Measurements from ENCODE around the gene CCDC40.

Gene CCDC40

DNA sequence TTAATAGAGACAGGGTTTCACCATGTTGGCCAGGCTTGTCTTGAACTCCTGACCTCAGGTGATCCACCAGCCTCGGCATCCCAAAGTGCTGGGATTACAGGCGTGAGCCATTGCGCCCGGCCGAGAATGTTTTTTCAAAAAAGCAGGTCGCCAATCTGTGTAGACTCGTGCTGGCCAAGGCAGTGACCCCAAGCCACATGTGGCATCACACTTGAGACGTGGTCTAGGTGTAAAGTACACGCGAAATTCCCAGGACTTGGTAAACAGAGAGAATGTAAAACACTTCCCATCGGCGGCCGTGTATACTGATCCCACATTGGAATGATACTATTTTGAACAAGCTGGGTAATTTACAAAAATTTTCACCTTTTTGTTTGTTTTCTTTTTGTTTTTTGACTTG lies 41.8 kb upstream of the CCDC40 start:
- no peak overlapping the region for H3K27ac Mint-ChIP-seq
- no peaks in the 10 kb centered on the region for H3K36me3 Mint-ChIP-seq (ENCODE audit: low read depth)
- H3K9me3 Mint-ChIP-seq = no peaks in the 10 kb centered on the region
- ATAC-seq (no peak), DNase-seq (no peak)
- H3K4me3 Mint-ChIP-seq = no peak overlapping the region
- H3K4me1 Mint-ChIP-seq = peaks cover 68% of the 10 kb centered on the region
- no peaks in the 10 kb centered on the region for H3K27me3 Mint-ChIP-seq

GRCh38 chr17:79995696-79996095 lies 40.7 kb upstream of the CCDC40 start:
- H3K4me1 Mint-ChIP-seq = peaks cover 67% of the 10 kb centered on the region
- H3K4me3 Mint-ChIP-seq = no peak overlapping the region
- H3K36me3 Mint-ChIP-seq (ENCODE audit: low read depth) = no peaks in the 10 kb centered on the region
- H3K27me3 Mint-ChIP-seq = no peaks in the 10 kb centered on the region
- ATAC-seq = no peak
- DNase-seq = no peak
- H3K9me3 Mint-ChIP-seq = no peaks in the 10 kb centered on the region
- no peak overlapping the region for H3K27ac Mint-ChIP-seq

- ATAC-seq (no peak), DNase-seq (no peak)
- Mint-ChIP-seq H3K4me1 (peaks cover 61% of the 10 kb centered on the region), H3K27me3 (no peaks in the 10 kb centered on the region), H3K9me3 (no peaks in the 10 kb centered on the region), H3K36me3 (ENCODE audit: low read depth) (no peaks in the 10 kb centered on the region), H3K4me3 (no peak overlapping the region), H3K27ac (peak overlapping the region; percentile 95)
Observed at GRCh38 chr17:79996291-79996690, 40.2 kb upstream of the CCDC40 start.

DNA sequence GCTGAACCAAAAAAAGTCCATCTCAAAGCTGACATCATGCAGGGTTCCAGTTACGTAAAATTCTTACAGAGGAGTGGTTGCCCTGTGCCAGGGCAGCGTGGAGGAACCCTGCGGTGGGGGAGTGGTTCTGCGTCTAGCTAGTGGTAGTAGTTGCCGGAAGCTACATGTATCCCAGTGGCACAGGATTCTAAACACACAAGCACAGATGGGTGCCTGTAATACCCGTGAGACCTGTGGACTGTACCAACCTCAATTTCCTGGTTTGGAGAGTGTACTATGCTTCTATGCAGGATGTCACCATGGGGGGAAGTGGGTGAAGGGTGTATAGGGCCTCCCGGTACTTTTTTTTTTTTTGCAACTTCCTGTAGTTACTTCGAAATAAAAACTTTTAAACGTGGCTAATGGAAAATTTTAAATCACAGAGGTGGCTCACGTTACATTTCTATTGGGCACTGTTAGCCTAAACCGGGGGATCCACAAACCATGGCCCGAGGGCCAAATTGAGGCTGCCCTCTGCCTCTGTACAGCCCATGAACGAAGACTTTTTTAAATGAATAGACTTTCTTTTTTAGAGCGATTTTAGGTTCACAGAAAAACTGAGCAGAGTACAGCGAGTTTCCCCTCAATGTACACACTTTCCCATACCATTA lies 39.3 kb upstream of the CCDC40 start:
- ATAC-seq (peak; percentile 91), DNase-seq (peak; percentile 69)
- no peaks in the 10 kb centered on the region for H3K9me3 Mint-ChIP-seq
- H3K4me3 Mint-ChIP-seq = peak overlapping the region; percentile 70
- H3K27me3 Mint-ChIP-seq = no peaks in the 10 kb centered on the region
- peaks cover 59% of the 10 kb centered on the region for H3K4me1 Mint-ChIP-seq
- H3K36me3 Mint-ChIP-seq (ENCODE audit: low read depth) = no peaks in the 10 kb centered on the region
- H3K27ac Mint-ChIP-seq = peak overlapping the region; percentile 95

DNA sequence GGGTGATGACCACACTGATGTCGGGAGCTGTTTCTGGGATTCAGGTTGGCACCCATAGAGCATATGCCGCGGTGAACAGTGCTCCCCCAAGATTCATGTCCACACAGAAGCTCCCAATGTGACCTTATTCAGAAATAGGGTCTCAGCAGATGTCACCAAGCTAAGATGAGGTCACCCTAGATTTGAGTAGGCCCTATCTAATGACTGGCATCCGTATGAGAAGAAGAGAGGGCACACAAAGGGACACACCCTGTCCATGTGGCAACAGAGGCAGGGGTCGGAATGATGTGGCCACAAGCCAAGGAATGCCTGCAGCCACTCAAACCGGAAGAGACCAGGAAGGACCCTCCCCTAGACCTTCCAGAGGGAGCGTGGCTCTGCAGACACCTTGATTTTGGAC lies 36.3 kb upstream of the CCDC40 start:
- H3K27me3 Mint-ChIP-seq = no peaks in the 10 kb centered on the region
- H3K27ac Mint-ChIP-seq = no peak overlapping the region
- DNase-seq (no peak), ATAC-seq (no peak)
- H3K4me3 Mint-ChIP-seq = no peak overlapping the region
- H3K36me3 Mint-ChIP-seq (ENCODE audit: low read depth) = no peaks in the 10 kb centered on the region
- H3K4me1 Mint-ChIP-seq = peaks cover 33% of the 10 kb centered on the region
- H3K9me3 Mint-ChIP-seq = no peaks in the 10 kb centered on the region

DNA sequence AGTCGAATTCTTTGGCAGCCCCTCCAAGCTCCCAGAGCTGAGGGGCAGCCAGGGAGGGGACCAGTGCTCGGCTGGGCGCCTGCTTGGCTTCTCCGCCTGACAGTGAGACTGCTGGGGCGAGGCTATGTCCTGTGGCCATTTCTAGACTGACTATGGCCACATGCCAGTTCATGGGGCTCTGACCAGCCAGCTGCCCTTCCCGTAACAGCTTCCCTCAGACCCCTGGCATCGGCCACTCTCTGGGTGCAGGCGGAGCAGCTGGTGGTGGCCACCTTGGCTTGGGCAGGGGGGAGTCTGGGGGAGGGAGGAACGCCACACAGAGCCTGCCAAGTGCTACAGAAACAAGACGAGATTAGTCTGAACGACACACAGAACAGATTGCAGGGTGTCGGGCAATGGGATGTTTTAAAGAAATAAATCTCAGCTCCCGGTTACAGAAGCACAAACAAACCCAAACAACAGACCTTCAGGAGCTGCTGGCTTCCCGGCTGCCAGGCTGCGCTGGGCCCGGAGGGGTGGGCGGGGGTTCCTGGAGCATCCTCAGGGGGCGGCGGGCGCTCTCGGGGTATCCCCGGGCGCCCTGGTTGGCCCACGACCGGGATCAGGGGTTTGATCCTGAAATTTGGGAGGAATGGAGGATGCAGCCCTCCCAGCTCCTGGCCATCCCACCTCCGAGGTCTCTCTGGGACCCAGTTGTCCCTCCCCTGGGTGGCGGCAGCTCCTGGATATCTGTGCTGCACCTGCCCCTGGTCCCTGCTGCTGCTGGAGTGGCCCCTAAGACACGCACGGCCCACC lies 35.3 kb upstream of the CCDC40 start:
- Mint-ChIP-seq H3K27me3 (no peaks in the 10 kb centered on the region), H3K36me3 (ENCODE audit: low read depth) (no peaks in the 10 kb centered on the region), H3K4me3 (no peak overlapping the region), H3K9me3 (no peaks in the 10 kb centered on the region), H3K27ac (no peak overlapping the region), H3K4me1 (peaks cover 28% of the 10 kb centered on the region)
- DNase-seq (no peak), ATAC-seq (no peak)

DNA sequence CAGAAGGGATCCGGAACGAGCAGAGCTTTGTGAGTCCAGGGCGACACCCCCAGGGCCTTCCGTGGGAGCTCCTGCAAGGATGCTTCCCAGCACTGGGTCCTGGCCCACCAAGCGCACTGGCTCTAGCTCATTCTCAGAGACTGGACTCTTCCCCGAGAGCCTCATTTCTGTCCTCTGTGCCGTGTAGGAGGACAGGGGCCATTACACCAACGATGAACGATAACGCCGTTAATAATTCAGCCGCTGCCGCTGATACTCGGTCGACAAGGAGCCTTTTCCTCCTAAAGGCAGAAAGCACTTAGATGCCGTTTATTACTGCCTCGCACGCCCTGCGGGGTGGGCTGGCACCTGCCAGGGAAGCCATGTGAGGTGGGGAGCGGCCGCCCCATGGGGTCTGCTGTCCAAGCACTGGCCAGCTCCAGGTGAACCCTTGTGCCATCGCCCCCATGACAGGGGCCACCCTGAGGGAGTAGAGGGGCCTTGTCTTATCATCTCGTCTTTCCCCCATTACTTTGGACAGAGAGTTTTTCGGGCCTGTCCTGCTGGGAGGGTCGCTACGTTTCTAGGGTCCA lies 34.3 kb upstream of the CCDC40 start:
- Mint-ChIP-seq H3K9me3 (no peaks in the 10 kb centered on the region), H3K27me3 (no peaks in the 10 kb centered on the region), H3K4me3 (no peak overlapping the region), H3K4me1 (peaks cover 18% of the 10 kb centered on the region), H3K27ac (no peak overlapping the region), H3K36me3 (ENCODE audit: low read depth) (no peaks in the 10 kb centered on the region)
- no peak for DNase-seq
- no peak for ATAC-seq

DNA sequence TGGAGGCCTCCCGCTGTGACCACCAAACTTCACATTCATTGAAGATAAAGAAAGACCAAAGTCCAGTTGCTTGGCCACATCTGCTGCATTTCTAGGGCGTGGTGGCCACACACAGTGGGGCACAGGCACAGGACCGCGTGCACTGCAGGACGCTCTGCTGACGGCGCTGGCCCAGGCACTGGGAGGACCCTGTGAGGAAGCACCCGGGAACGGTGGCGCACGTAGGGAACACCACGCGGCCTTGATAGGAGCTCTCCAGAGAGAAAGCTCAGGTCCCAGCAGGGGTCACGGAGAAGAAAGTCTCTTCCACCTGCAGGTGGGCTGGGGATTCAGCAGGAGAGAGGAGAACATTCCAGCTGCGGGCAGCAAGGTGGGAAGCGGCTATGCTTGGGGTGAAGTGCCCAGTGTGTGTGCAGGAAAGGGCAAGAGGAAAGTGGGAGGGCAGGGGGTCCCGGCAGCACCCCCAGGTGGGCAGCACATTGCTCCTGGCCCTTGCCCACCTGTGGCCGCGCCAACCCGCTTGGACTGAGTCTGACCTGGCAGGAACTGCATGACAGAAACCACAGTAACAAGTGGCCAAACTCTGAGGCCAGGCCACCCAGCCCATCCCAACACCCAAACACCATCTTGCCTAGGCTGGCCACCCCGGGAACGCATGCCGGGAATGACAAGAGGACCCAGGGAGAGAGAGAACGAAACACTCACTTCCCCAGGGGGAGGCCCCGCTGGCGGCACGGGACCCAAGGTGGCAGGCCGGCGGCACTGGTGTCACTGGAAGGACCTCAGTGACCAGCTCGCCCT lies 33.6 kb upstream of the CCDC40 start:
- peaks cover 11% of the 10 kb centered on the region for H3K4me1 Mint-ChIP-seq
- no peaks in the 10 kb centered on the region for H3K27me3 Mint-ChIP-seq
- H3K36me3 Mint-ChIP-seq (ENCODE audit: low read depth) = no peaks in the 10 kb centered on the region
- DNase-seq (no peak), ATAC-seq (no peak)
- no peaks in the 10 kb centered on the region for H3K9me3 Mint-ChIP-seq
- no peak overlapping the region for H3K4me3 Mint-ChIP-seq
- H3K27ac Mint-ChIP-seq = no peak overlapping the region

DNA sequence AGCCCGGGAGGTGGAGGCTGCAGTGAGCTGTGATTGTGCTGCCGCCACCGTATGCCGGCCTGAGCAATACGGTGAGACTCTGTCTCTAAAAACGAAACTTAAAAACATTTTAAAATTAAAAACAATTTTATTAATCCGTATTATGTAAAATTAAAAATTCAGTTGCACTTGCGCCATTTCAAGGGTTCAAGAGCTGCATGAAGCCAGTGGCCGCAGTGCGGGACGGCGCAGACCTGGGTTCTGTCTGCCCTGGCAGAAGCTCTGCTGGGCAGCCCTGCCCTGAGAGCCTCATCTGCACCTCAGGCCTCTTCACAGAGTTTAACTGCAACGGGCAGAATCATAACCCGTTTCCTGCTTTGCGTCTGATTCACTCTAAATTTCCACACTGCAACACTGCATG lies 32.5 kb upstream of the CCDC40 start:
- no peak for ATAC-seq
- H3K27ac Mint-ChIP-seq = no peak overlapping the region
- no peak overlapping the region for H3K4me3 Mint-ChIP-seq
- H3K27me3 Mint-ChIP-seq = no peaks in the 10 kb centered on the region
- no peaks in the 10 kb centered on the region for H3K9me3 Mint-ChIP-seq
- DNase-seq = no peak
- no peaks in the 10 kb centered on the region for H3K36me3 Mint-ChIP-seq (ENCODE audit: low read depth)
- peaks cover 4% of the 10 kb centered on the region for H3K4me1 Mint-ChIP-seq

GRCh38 chr17:80005360-80006338 lies 30.8 kb upstream of the CCDC40 start:
- H3K9me3 Mint-ChIP-seq = no peaks in the 10 kb centered on the region
- no peaks in the 10 kb centered on the region for H3K36me3 Mint-ChIP-seq (ENCODE audit: low read depth)
- no peak overlapping the region for H3K4me3 Mint-ChIP-seq
- no peak overlapping the region for H3K27ac Mint-ChIP-seq
- ATAC-seq (peak; percentile 47), DNase-seq (peak; percentile 64)
- H3K4me1 Mint-ChIP-seq = peaks cover 4% of the 10 kb centered on the region
- no peaks in the 10 kb centered on the region for H3K27me3 Mint-ChIP-seq

- no peaks in the 10 kb centered on the region for H3K36me3 Mint-ChIP-seq (ENCODE audit: low read depth)
- no peaks in the 10 kb centered on the region for H3K9me3 Mint-ChIP-seq
- no peak overlapping the region for H3K27ac Mint-ChIP-seq
- ATAC-seq (no peak), DNase-seq (no peak)
- H3K27me3 Mint-ChIP-seq = no peaks in the 10 kb centered on the region
- peaks cover 4% of the 10 kb centered on the region for H3K4me1 Mint-ChIP-seq
- H3K4me3 Mint-ChIP-seq = no peak overlapping the region
Observed at GRCh38 chr17:80006339-80006720, 30.1 kb upstream of the CCDC40 start.

- H3K27me3 Mint-ChIP-seq = no peaks in the 10 kb centered on the region
- ATAC-seq (no peak), DNase-seq (no peak)
- H3K4me1 Mint-ChIP-seq = peaks cover 4% of the 10 kb centered on the region
- no peak overlapping the region for H3K27ac Mint-ChIP-seq
- H3K36me3 Mint-ChIP-seq (ENCODE audit: low read depth) = no peaks in the 10 kb centered on the region
- no peaks in the 10 kb centered on the region for H3K9me3 Mint-ChIP-seq
- H3K4me3 Mint-ChIP-seq = no peak overlapping the region
Observed at GRCh38 chr17:80006811-80007752, 29.4 kb upstream of the CCDC40 start.

DNA sequence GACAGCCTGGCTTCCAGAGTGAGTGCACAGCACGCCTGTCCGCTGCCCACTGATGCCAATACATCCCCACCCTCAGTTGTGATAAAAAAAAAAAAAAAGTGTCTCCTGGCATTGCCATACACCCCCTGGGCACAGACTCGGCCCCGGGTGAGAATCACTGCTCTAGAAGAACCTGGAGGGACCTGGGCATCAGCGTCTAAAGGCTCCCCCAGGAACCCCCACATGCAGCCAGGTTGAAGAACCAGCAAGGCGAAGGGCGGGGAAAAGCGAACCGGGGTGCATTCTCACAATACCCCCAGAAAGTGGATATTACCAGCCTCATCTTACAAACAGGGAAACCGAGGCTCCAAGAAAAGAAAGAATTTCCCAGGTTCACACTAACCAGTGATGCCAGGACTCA lies 28.5 kb upstream of the CCDC40 start:
- H3K27ac Mint-ChIP-seq = no peak overlapping the region
- peaks cover 4% of the 10 kb centered on the region for H3K4me1 Mint-ChIP-seq
- no peaks in the 10 kb centered on the region for H3K9me3 Mint-ChIP-seq
- no peaks in the 10 kb centered on the region for H3K36me3 Mint-ChIP-seq (ENCODE audit: low read depth)
- no peak for DNase-seq
- H3K4me3 Mint-ChIP-seq = no peak overlapping the region
- no peaks in the 10 kb centered on the region for H3K27me3 Mint-ChIP-seq
- no peak for ATAC-seq

All from activated naive CD8-positive, alpha-beta T cell treated with anti-CD3 and anti-CD28 coated beads, Interleukin-2, amount 50 U/mL, for 24 hours (primary cell).